NCI-H1436 treated with DMSO at 0.1 percent for 48 hours (cell line): ENCODE measurements around the gene TCF4.

Experiments
- DNase-seq: peaks from one replicate; lab custom pipeline; 2025; lab: John Stamatoyannopoulos, UW

Gene TCF4

GRCh38 chr18:55585920-55586561, 2.0 kb downstream of the TCF4 start:
- DNase-seq: no peak

- DNase-seq: no peak
These were observed 2.7 kb downstream of the TCF4 start for GRCh38 chr18:55585065-55585919.

GRCh38 chr18:55584201-55584600, 3.8 kb downstream of the TCF4 start:
- DNase-seq: no peak

GRCh38 chr18:55582325-55582724, 5.7 kb downstream of the TCF4 start:
- no peak for DNase-seq

- no peak for DNase-seq
These were observed 8.3 kb downstream of the TCF4 start for GRCh38 chr18:55579501-55580270.

- DNase-seq: no peak
These were observed 10.0 kb downstream of the TCF4 start for GRCh38 chr18:55577812-55578539.

- no peak for DNase-seq
These were observed 12.0 kb downstream of the TCF4 start for GRCh38 chr18:55576001-55576400.

- no peak for DNase-seq
These were observed 12.9 kb downstream of the TCF4 start for GRCh38 chr18:55575066-55575465.

- DNase-seq: no peak
These were observed 14.6 kb downstream of the TCF4 start for GRCh38 chr18:55573386-55573785.

- no peak for DNase-seq
These were observed 17.0 kb downstream of the TCF4 start for GRCh38 chr18:55570966-55571365.

GRCh38 chr18:55566456-55566935, 21.5 kb downstream of the TCF4 start:
- no peak for DNase-seq

GRCh38 chr18:55559739-55560138, 28.3 kb downstream of the TCF4 start:
- DNase-seq: no peak

- DNase-seq: no peak
These were observed 30.8 kb downstream of the TCF4 start for GRCh38 chr18:55557211-55557610.

GRCh38 chr18:55555395-55556027, 32.5 kb downstream of the TCF4 start:
- no peak for DNase-seq

GRCh38 chr18:55552526-55553189, 35.3 kb downstream of the TCF4 start:
- no peak for DNase-seq

GRCh38 chr18:55551227-55551626, 36.8 kb downstream of the TCF4 start:
- no peak for DNase-seq

GRCh38 chr18:55550471-55550870, 37.5 kb downstream of the TCF4 start:
- no peak for DNase-seq

- DNase-seq: no peak
These were observed 38.4 kb downstream of the TCF4 start for GRCh38 chr18:55549474-55550104.

GRCh38 chr18:55547705-55548056, 40.3 kb downstream of the TCF4 start:
- DNase-seq: no peak
